H1 (cell line): Measurements from ENCODE around the gene TRIOBP. TPM values are rescaled to one million over a fixed set of nuclear protein-coding genes. Genes with fewer than 3 reads are reported as not detected.

Experiments used
- CTCF ChIA-PET: fragments of 300-600 bp; sonication (Branson Sonifier 250); formaldehyde crosslinking; loops from one replicate; lab custom pipeline; 2021; ENCODE audit not compliant: partially characterized antibody; lab: Charles Lee
- POLR2A ChIA-PET: fragments of 300-600 bp; sonication (Branson Sonifier 250); formaldehyde crosslinking; loops from one replicate; lab custom pipeline; 2021; ENCODE audit warnings: inconsistent platforms; ENCODE audit not compliant: partially characterized antibody; lab: Charles Lee
- DNase-seq, 2 experiments: peaks; one replicate each; pipeline versions ENCODE4 v3.0.0 to v3.0.0-alpha.2; 2010 to 2022; ENCODE audit warnings: low spot score in 2 of 2, low read depth in 1 of 2, mixed read lengths in 1 of 2
- FAIRE-seq: peaks from 2 replicates; lab custom pipeline; 2011; peaks lifted over from hg19 to GRCh38; lab: Jason Lieb, UNC
- H2AFZ ChIP-seq: 2 replicates; pipeline ENCODE4 v1.8.1; 2012; ENCODE audit warnings: low read length, inconsistent platforms
- H2AK5ac ChIP-seq: 2 replicates; pipeline ENCODE4 v1.6.1; 2013; ENCODE audit warnings: low read depth, low read length
- H2BK120ac ChIP-seq: replicated peaks from 2 replicates; pipeline ENCODE3; 2013; ENCODE audit warnings: low read depth, low read length, inconsistent platforms
- H2BK12ac ChIP-seq: 2 replicates; pipeline ENCODE4 v1.6.1; 2013; ENCODE audit warnings: low read depth, low read length
- H2BK15ac ChIP-seq: 2 replicates; pipeline ENCODE4 v1.6.1; 2013; ENCODE audit warnings: low read length
- H2BK20ac ChIP-seq: 2 replicates; pipeline ENCODE4 v1.6.1; 2013; ENCODE audit warnings: low read length
- H2BK5ac ChIP-seq: 2 replicates; pipeline ENCODE4 v1.6.1; 2013; ENCODE audit warnings: low read depth, low read length
- H3K14ac ChIP-seq: 2 replicates; pipeline ENCODE4 v1.6.1; 2013; ENCODE audit warnings: inconsistent platforms; ENCODE audit not compliant: insufficient read length
- H3K18ac ChIP-seq: 2 replicates; pipeline ENCODE4 v1.6.1; 2013; ENCODE audit warnings: low read length; ENCODE audit errors: extremely low read depth
- H3K23ac ChIP-seq: 2 replicates; pipeline ENCODE4 v1.6.1; 2013; ENCODE audit warnings: inconsistent platforms; ENCODE audit not compliant: insufficient read length
- H3K23me2 ChIP-seq: 2 replicates; pipeline ENCODE4 v1.6.1; 2013; ENCODE audit warnings: low read depth, low read length
- H3K27ac ChIP-seq: 2 replicates; pipeline ENCODE4 v1.6.1; 2011; ENCODE audit warnings: low read depth, low read length, inconsistent platforms
- H3K27me3 ChIP-seq, 4 experiments: replicated peaks in 1 of 4; 1 replicate in 1 of 4; 2 replicates in 3 of 4; pipeline versions ENCODE4 v1.6.1 to v1.8.1; 2011 to 2013; ENCODE audit warnings: low read length in 3 of 4, mild to moderate bottlenecking in 3 of 4, inconsistent platforms in 2 of 4, mixed read lengths in 2 of 4, moderate library complexity in 1 of 4; ENCODE audit not compliant: control insufficient read depth in 3 of 4, insufficient read depth in 3 of 4; ENCODE audit errors: extremely low read depth in 1 of 4
- H3K36me3 ChIP-seq, 4 experiments: 2 replicates each; pipeline versions ENCODE4 v1.6.1 to v1.8.1; 2011 to 2013; ENCODE audit warnings: mild to moderate bottlenecking in 4 of 4, low read length in 3 of 4, moderate library complexity in 2 of 4, control low read depth in 1 of 4, inconsistent platforms in 1 of 4; ENCODE audit not compliant: insufficient read depth in 4 of 4, control insufficient read depth in 2 of 4
- H3K4ac ChIP-seq: replicated peaks from 2 replicates; pipeline ENCODE3; 2013; ENCODE audit warnings: low read length, low read depth, mixed read lengths, inconsistent platforms; ENCODE audit not compliant: insufficient read length
- H3K4me1 ChIP-seq, 4 experiments: replicated peaks in 1 of 4; 1 replicate in 1 of 4; 2 replicates in 3 of 4; pipeline versions ENCODE4 v1.6.1 to v1.8.1; 2011 to 2013; ENCODE audit warnings: low read length in 3 of 4, inconsistent platforms in 2 of 4, mixed read lengths in 1 of 4; ENCODE audit not compliant: insufficient read depth in 4 of 4, control insufficient read depth in 3 of 4
- H3K4me2 ChIP-seq, 2 experiments: 2 replicates each; pipeline versions ENCODE4 v1.6.1 to v1.8.1; 2011 to 2013; ENCODE audit warnings: low read depth in 2 of 2, low read length in 2 of 2, control low read depth in 1 of 2, inconsistent platforms in 1 of 2, mild to moderate bottlenecking in 1 of 2; ENCODE audit not compliant: insufficient read depth in 1 of 2
- H3K4me3 ChIP-seq, 4 experiments: fragments of 200-600, 300-600 bp in 1 of 4; sonication (generic), shearing (Covaris generic), sonication (Bioruptor Twin) in 1 of 4; 2 replicates each; pipeline versions ENCODE4 v1.5.1 to v1.8.1; 2011 to 2016; ENCODE audit warnings: low read length in 4 of 4, low read depth in 3 of 4, control low read depth in 2 of 4, inconsistent platforms in 2 of 4, mild to moderate bottlenecking in 2 of 4, mixed read lengths in 1 of 4, moderate library complexity in 1 of 4; ENCODE audit not compliant: insufficient read depth in 2 of 4; ENCODE audit errors: extremely low read depth in 1 of 4
- H3K56ac ChIP-seq: replicated peaks from 2 replicates; pipeline ENCODE3; 2013; ENCODE audit warnings: low read depth, mild to moderate bottlenecking, mixed read lengths, low read length, inconsistent platforms; ENCODE audit not compliant: insufficient read length
- H3K79me1 ChIP-seq: 2 replicates; pipeline ENCODE4 v1.6.1; 2013; ENCODE audit warnings: low read depth, low read length, control low read depth
- H3K79me2 ChIP-seq, 2 experiments: 2 replicates each; pipeline versions ENCODE4 v1.6.1 to v1.8.1; 2012 to 2013; ENCODE audit warnings: low read length in 2 of 2, mild to moderate bottlenecking in 2 of 2, inconsistent platforms in 1 of 2; ENCODE audit not compliant: insufficient read depth in 2 of 2, control insufficient read depth in 1 of 2
- H3K9ac ChIP-seq, 4 experiments: replicated peaks in 1 of 4; 1 replicate in 1 of 4; 2 replicates in 3 of 4; pipeline versions ENCODE4 v1.6.1 to v1.8.1; 2011 to 2013; ENCODE audit warnings: low read depth in 3 of 4, low read length in 3 of 4, control low read depth in 2 of 4, mild to moderate bottlenecking in 2 of 4, moderate library complexity in 2 of 4, inconsistent platforms in 1 of 4; ENCODE audit errors: extremely low read depth in 1 of 4
- H3K9me3 ChIP-seq, 2 experiments: 2 replicates each; pipeline versions ENCODE4 v1.6.1 to v1.8.1; 2012 to 2013; ENCODE audit warnings: mild to moderate bottlenecking in 2 of 2, moderate library complexity in 2 of 2, control low read depth in 1 of 2, inconsistent platforms in 1 of 2, low read depth in 1 of 2, low read length in 1 of 2, mixed read lengths in 1 of 2; ENCODE audit not compliant: insufficient read depth in 2 of 2
- H4K20me1 ChIP-seq, 2 experiments: replicated peaks in 1 of 2; 2 replicates each; pipeline versions ENCODE3 to v1.8.1; 2011 to 2013; ENCODE audit warnings: inconsistent platforms in 2 of 2, low read length in 2 of 2, mild to moderate bottlenecking in 1 of 2; ENCODE audit not compliant: insufficient read depth in 2 of 2, control insufficient read depth in 1 of 2
- H4K5ac ChIP-seq: 2 replicates; pipeline ENCODE4 v1.6.1; 2013; ENCODE audit warnings: low read length, low read depth, mixed read lengths, inconsistent platforms; ENCODE audit not compliant: insufficient read length
- H4K8ac ChIP-seq: 2 replicates; pipeline ENCODE4 v1.8.0; 2013; ENCODE audit warnings: mild to moderate bottlenecking, moderate library complexity, low read length, inconsistent platforms; ENCODE audit not compliant: insufficient read depth; ENCODE audit errors: extremely low read depth
- H4K91ac ChIP-seq: replicated peaks from 2 replicates; pipeline ENCODE3; 2013; ENCODE audit warnings: low read length, mixed read lengths, inconsistent platforms; ENCODE audit not compliant: insufficient read length
- KDM4A ChIP-seq: IDR thresholded peaks from one replicate; pipeline ENCODE4 v1.7.1; 2012; ENCODE audit warnings: low read depth, mild to moderate bottlenecking, moderate library complexity, low read length, inconsistent platforms; ENCODE audit not compliant: severe bottlenecking
- RAD21 ChIP-seq, 2 experiments: IDR thresholded peaks in 1 of 2; conservative IDR thresholded peaks in 1 of 2; 2 replicates each; pipeline ENCODE4 v1.6.1; 2011; ENCODE audit warnings: low read depth in 2 of 2, low read length in 2 of 2, improper control_type of control experiment in 1 of 2, inconsistent platforms in 1 of 2, mild to moderate bottlenecking in 1 of 2, moderate library complexity in 1 of 2
- RBBP5 ChIP-seq: IDR thresholded peaks from 2 replicates; pipeline ENCODE4 v1.7.1; 2012; ENCODE audit warnings: low read depth, mild to moderate bottlenecking, inconsistent platforms, low read length, moderate library complexity, borderline replicate concordance
- TEAD4 ChIP-seq: IDR thresholded peaks from 2 replicates; pipeline ENCODE4 v1.6.1; 2012; ENCODE audit warnings: low read depth, low read length, inconsistent platforms, mixed read lengths
- WGBS, 2 experiments: shearing (Covaris generic) in 1 of 2; methylation state at CpG; one replicate each; pipeline versions ENCODE4 v1.1.6 to v1.1.7; 2013 to 2015; ENCODE audit warnings: low lambda C conversion rate in 2 of 2, mixed read lengths in 2 of 2, inconsistent platforms in 1 of 2, low coverage in 1 of 2, missing lambda C conversion rate in 1 of 2; ENCODE audit not compliant: insufficient replicate concordance in 2 of 2, insufficient coverage in 1 of 2, insufficient read length in 1 of 2; ENCODE audit errors: extremely low coverage in 1 of 2, missing lambda C conversion rate in 1 of 2; 5-methylcytosine and 5-hydroxymethylcytosine counted together
- polyA plus RNA-seq, 7 experiments: library from polyadenylated mRNA; depleted of rRNA in 3 of 7; stranded (reverse) in 5 of 7; unstranded in 2 of 7; fragments of >200 nt in 5 of 7; fragments of 200-250 nt in 2 of 7; gene quantifications; 1 replicate in 5 of 7; 2 replicates in 1 of 7; 4 replicates in 1 of 7; pipeline versions ENCODE4 v1.2.1 to v1.2.3, GENCODE V29; 2011 to 2013; ENCODE audit warnings: missing spikeins in 2 of 7, mixed read lengths in 2 of 7
- total RNA-seq: library from RNA; stranded (reverse); fragmentation: NEBNext Ultra II Directional; extraction: Animal tissue kit (Norgen Biotek cat#: 25700); gene quantifications from 2 replicates; pipeline ENCODE4 v1.2.1, GENCODE V29; 2021
- TF ChIP-seq, protein P1 (sequence below): IDR thresholded peaks from 2 replicates; pipeline ENCODE4 v1.6.1; 2012; ENCODE audit warnings: inconsistent platforms
- TF ChIP-seq, protein P2 (sequence below): IDR thresholded peaks from 2 replicates; pipeline ENCODE4 v1.6.1; 2012; ENCODE audit warnings: low read length, inconsistent platforms

Gene TRIOBP
- total and polyA plus RNA-seq, 2 of the 8 experiments (the other 6 are each of a cell fraction or from before 2014, with no cell fraction given), result 18.2 to 27.3 TPM

DNA sequence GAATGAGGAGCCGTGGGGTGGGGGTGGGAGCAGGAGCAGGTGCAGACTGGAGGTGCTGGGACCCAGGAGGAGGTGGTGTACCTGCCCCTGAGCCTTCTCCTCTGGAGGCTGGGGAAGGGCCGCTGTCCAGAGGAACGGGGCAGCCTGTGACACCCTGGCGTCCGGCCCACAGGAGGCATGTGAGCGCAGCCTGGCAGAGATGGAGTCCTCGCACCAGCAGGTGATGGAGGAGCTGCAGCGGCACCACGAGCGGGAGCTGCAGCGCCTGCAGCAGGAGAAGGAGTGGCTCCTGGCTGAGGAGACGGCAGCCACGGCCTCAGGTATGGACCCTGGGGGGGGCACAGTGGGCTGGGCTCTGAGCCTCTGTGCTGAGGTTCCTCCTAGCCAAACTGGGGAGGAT, 68.7 kb downstream of the TRIOBP start:
- Histone ChIP-seq H3K23ac (no peak overlapping the region), H3K36me3 (peaks cover 0 to 12% (median 5%) of the 10 kb centered on the region in 4 experiments; a peak in 5 of 8 replicates), H2BK120ac (no peak overlapping the region), H3K27ac (no peak overlapping the region), H3K4me1 (no peaks in the 10 kb centered on the region), H3K56ac (no peak overlapping the region), H2AK5ac (no peak overlapping the region), H3K79me2 (no peaks in the 10 kb centered on the region), H2BK20ac (no peak overlapping the region), H3K18ac (no peak overlapping the region), H3K79me1 (no peaks in the 10 kb centered on the region), H3K9ac (no peak overlapping the region), H2BK5ac (no peak overlapping the region), H2AFZ (no peak overlapping the region), H2BK12ac (no peak overlapping the region), H3K23me2 (no peaks in the 10 kb centered on the region), H3K27me3 (no peaks in the 10 kb centered on the region; a peak in 2 of 7 replicates), H3K4me2 (no peak overlapping the region), H3K4me3 (no peak overlapping the region), H4K91ac (no peak overlapping the region), H2BK15ac (no peak overlapping the region), H4K5ac (no peak overlapping the region), H3K9me3 (no peaks in the 10 kb centered on the region), H4K20me1 (peaks cover 5 to 8% of the 10 kb centered on the region in 2 experiments), H3K14ac (no peak overlapping the region), H3K4ac (no peak overlapping the region), H4K8ac (peak overlapping the region; percentile 35; the same call in 1 of the 2 replicates)
- ChIA-PET POLR2A (interaction anchor here (0.7 to 3.4 kb wide), 5 partner anchors 9 to 15 kb away, joined by 3 to 11 read pairs (median 4); no protein-coding TSS in a partner anchor), CTCF (interaction anchor here (1.0 to 6.3 kb wide), 3 partner anchors 11 to 162 kb away, joined by 3 to 75 read pairs (median 5); no protein-coding TSS in a partner anchor)
- DNase-seq, result no peak
- 83% methylated on average over 9 of the region's 13 CpGs; no CpG with 5 or more reads in 1 of the 2 experiments for WGBS, 2 experiments
- no peak for TF ChIP-seq KDM4A
- TF ChIP-seq, protein P1, sequence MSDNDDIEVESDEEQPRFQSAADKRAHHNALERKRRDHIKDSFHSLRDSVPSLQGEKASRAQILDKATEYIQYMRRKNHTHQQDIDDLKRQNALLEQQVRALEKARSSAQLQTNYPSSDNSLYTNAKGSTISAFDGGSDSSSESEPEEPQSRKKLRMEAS, result no peak
- TF ChIP-seq RAD21 (IDR thresholded peaks at IDR 0.05 in 1 of 2, conservative IDR thresholded peaks at IDR 0.05 in 1 of 2; ENCODE audit: low read depth in 2 of 2, low read length in 2 of 2), result no peak
- no peak for TF ChIP-seq RBBP5
- TF ChIP-seq TEAD4, result no peak
- TF ChIP-seq, protein P2, sequence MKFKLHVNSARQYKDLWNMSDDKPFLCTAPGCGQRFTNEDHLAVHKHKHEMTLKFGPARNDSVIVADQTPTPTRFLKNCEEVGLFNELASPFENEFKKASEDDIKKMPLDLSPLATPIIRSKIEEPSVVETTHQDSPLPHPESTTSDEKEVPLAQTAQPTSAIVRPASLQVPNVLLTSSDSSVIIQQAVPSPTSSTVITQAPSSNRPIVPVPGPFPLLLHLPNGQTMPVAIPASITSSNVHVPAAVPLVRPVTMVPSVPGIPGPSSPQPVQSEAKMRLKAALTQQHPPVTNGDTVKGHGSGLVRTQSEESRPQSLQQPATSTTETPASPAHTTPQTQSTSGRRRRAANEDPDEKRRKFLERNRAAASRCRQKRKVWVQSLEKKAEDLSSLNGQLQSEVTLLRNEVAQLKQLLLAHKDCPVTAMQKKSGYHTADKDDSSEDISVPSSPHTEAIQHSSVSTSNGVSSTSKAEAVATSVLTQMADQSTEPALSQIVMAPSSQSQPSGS, result no peak
- no peak for FAIRE-seq
